ENCODE data around the gene HOTAIR.

Gene HOTAIR

DNA sequence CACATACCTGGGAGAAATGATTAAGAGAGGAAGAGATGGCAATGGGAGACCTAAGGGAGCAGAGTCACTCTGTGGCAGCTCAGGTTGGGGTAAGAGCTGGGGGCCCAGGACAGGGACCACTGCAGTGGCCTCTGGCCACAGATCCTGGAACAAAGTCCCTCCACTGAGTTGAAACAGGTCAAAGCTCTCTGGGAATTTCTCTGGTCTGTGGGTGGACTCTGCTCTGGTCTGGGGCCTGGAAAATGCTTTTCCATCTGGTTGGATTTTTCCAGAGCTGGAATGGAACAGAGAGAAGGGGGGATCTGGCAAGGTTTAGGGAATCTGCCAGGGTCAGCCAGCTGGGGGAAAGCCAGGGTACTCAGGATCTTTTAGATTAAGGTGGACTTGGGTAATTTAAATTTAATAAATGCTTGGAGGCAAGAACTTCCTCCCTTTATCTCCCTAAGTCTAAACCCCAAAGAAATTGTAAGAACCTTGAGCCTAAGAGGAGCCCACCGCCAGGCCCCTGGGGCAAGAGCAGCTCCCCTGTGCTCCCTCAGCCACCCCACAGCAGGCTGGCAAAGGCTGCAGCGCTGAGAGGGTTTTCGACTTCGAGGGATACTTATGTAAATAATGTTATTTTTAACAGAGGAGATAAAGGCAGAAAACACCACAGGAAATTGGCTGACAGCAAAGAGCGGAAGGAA, 13.9 kb upstream of the HOTAIR start:
- DNase-seq (ENCODE audit: low spot score): no peak

DNA sequence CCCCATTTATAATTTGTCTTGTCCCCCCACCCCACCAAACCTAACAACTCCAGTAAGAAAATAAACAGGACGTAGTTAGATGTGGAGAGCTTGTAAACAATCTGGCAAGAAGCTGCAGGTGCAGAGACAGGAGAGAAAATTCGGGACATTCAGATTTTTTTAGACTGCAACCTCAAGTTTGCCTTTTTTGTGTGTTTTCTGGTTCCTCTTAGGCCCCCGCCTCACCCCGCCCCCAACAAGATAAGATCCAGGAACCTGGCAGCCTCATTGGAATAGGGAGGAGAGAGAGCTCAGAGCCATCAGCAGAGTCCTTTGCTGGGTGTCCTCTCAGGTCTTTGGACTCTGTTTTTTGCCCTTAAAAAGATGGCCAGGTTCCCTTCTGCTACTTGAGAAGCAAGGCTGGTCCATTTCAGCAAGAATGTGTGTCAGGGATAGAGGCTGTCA, 13.1 kb upstream of the HOTAIR start:
- DNase-seq (ENCODE audit: low spot score): no peak

DNA sequence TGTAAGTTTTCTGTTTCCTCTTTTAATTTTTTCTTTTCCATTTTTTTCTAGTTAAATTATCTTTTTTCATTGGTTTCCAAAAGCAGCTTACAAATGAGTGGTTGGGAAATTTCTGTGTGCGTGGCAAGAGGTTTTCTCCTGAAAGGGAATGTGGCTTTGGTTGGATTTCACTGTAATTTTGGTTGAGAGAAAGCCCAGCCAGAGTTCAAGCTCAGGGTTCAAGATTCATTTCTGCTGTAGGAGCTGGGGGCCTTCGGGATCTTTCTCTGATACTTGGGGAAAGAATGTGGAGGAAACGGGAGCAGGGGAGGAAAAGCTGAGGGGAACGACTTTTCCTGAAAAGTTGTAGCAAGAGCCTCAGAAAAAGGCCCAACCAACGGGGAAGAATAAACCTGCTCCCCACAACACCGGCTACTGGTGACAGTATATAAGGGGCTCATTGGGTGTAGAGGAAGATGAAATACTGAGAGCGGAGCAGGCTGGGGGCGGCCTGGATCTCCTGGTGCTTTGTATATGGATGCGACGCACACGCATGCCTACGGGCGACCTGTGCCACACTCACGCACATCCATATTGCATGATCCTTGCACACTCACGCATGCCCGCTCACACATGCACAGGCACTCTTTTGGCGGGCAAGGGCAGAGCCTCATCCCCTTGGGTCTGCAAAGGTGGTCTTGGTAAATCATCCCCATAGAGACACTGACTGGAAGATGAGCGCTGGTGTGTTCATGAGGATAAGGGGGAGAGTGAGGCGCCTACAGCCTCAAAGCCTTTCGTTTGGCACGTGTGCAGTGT, 12.1 kb upstream of the HOTAIR start:
- no peak for DNase-seq (ENCODE audit: low spot score)

DNA sequence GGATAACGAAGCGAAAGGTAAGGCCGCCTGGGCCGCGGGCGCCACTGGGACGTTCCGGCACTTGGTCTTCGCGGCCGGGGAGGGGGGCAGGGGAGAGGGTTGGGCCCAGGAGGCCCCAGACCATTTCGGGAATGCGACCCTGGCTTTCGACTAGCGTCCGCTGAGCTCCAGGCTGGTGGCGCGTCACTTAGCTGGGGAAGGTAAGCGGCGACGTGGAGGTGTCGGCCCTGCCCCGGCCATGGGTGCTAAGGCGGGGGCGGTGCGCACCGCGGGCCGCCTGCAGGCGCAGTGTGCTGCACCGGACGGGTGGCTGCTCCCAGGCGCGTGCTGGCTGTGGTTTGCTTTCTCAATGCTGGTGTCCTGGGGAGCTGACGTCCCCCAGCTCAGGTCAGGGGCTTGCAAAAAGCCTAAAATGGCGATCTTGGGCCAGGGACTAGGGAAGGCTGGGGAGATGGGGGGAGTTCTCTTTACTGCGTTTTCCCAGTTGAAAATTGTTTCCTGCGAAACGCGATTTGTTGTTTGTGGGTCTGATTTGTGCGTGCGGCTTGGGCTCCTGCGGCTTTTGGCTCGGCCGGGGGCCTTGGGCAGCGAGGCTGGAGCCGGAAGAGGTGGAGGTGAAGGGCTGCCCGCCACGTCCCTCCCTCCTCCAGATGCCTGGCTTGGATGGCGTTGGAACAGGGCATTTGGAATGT, 11.4 kb upstream of the HOTAIR start:
- no peak for DNase-seq (ENCODE audit: low spot score)

DNA sequence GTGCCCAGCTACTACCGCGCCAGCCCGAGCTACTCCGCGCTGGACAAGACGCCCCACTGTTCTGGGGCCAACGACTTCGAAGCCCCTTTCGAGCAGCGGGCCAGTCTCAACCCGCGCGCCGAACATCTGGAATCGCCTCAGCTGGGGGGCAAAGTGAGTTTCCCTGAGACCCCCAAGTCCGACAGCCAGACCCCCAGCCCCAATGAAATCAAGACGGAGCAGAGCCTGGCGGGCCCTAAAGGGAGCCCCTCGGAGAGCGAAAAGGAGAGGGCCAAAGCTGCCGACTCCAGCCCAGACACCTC, 10.9 kb upstream of the HOTAIR start:
- DNase-seq (ENCODE audit: low spot score): no peak

DNA sequence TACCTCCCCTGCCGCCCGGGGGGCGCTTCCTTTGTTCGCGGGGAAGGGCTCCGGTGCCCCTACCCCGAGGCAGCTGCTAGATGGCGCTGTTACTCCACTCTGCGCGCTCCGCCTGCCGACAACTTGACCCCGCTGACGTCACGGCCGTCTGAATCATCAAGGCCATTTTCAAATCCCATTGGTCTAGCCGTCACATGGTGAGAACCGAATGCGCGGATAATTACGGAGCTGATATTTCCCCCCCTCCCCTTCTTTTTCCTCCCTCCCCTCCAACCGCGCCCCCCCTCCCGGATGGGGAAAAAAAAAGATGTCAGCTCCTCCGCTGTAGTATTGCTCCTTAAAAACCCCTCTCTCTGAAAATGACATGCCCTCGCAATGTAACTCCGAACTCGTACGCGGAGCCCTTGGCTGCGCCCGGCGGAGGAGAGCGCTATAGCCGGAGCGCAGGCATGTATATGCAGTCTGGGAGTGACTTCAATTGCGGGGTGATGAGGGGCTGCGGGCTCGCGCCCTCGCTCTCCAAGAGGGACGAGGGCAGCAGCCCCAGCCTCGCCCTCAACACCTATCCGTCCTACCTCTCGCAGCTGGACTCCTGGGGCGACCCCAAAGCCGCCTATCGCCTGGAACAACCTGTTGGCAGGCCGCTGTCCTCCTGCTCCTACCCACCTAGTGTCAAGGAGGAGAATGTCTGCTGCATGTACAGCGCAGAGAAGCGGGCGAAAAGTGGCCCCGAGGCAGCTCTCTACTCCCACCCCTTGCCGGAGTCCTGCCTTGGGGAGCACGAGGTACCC, 10.3 kb upstream of the HOTAIR start, which contains the start of gene HOXC10:
Gene HOXC10 (plus strand): TSS at position 246 of the 791 bp plus-strand sequence. CDS start 114 bp downstream, at position 360.
- peak; percentile 97 for DNase-seq (ENCODE audit: low spot score)

DNA sequence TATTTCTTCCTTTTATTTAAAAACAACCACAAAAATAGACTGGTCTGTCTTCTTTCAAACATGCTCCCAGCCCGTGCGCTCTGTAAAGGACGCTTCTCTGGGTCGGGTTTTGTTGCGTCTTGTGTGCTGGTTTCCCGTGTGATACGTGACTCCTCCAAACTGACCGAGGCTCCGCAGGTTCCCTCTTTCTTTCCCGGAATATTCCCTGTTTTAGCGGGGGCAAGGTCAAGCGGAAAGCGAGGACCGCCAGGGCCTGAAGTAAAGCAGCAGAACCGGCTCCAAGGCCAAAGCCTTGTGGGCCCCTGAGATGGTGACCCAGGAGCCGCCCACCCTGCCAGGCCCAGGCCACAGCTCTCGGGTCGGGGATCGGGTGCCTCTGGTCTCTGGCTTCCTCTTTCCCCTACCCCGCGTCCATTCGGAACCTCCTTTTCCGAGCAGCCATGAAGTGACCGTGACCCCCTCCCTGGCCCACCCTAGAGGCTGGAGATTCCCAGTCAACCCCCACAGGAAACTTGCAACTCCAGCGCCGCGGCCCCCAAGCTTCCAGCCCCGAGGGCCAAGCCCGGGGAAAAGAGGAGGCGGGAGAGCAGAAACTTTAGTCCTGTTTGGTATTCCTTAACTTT, 9.3 kb upstream of the HOTAIR start:
- no peak for DNase-seq (ENCODE audit: low spot score)

DNA sequence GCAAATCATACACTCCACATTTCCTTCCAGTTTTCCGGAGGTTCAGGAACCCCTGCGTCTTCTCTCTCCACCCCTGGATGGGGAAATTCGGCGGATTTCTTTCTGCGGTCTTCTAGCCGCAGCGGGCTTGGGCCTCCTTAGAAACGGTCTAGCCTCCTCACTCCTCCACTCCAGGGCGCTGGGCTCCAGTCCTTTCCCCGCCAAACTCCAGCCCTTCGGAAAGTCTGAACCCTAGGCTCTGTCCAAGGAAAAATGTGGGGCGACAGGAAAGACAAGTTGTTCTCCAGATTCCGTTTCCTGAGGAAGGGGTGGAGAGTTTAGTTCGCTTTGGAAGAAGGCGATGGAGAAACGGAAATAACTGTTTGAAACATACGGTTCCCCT, 8.8 kb upstream of the HOTAIR start:
- no peak for DNase-seq (ENCODE audit: low spot score)

DNA sequence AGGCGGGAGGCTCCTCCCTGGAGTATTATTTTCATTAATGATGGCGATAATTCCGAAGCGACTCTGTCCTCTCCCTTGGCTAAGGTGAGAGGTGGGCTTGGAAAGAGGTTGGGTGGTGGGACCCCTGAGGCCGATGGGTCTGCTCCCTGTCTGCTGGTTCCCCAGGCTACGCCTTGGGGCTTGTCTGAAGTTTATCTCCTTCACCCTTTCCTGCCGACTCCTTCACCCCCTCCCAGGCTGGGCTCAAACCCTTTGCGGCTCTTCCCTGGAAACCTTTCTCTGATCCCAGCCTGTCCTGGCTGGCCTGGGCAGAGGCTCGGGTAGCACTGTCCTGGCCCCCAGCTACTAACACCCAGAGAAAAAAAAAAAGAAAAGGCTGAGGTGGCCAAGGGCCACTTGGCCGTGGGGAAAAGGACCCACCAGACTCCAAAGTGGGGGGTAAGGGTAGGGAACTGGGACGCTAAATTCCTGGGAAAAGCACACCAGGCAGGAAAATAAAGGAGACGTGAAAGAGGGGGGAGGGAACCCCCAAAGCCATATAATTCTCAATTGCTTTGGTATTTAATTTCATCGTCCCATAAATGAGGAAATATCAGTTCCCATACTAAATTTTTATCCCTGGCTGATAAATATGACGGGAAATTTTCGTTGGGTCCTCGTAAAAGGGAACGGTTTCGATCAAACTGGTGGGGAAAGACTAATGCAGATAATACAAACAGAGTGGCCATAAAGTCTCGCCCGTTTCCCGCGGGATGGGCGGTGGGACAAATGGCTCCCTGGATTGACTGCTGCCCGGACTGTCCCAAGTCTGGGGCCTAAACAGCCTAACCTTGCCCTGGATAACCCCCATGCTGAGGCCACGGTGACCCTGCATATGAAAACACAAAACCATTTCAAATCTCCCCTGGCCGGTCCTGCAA, 8.2 kb upstream of the HOTAIR start:
- no peak for DNase-seq (ENCODE audit: low spot score)

DNA sequence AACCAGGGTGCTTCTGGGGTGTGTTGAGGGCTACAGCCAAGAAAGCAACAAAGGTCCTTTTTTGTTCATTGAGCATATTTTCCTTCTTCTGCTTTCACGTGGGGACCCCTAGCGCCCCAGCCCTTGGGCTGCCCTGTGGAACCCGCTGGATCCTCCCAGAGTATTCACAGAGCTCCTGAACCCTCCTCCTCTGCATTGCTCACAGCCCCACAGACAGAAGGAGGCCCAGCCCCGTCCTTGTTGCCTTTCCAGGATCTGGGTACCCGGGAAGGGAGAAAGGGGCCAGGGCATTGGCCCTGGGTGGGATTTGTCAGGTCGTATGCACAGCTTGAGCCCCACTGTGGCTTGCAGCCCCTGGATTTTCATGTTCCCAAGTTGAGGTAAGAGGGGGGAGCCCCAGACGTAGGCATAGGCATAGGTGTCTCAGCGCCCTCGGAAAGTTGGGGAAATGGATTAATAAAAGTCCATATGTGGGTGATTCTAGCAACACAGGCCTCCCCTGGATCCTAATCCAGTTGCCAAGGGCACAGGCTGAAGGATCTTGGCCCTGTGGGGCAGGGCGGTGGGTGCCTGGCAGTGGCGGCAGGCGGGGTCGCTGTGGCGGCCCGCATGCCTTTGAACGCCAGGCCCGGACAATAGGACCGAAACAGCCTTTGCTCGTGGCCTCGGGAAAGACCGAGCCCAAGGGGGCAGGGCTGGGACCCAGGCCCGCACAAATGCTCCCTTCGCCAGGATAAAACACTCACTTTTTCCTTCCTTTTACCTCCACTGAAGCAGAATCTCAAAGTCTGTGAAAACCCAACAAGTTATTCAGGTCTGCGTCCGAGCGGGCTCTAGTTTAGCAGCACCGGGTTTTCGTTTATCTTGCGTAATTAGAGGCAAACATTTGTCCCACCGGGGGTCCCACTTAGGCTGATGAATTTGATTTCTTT, 7.1 kb upstream of the HOTAIR start:
- no peak for DNase-seq (ENCODE audit: low spot score)

DNA sequence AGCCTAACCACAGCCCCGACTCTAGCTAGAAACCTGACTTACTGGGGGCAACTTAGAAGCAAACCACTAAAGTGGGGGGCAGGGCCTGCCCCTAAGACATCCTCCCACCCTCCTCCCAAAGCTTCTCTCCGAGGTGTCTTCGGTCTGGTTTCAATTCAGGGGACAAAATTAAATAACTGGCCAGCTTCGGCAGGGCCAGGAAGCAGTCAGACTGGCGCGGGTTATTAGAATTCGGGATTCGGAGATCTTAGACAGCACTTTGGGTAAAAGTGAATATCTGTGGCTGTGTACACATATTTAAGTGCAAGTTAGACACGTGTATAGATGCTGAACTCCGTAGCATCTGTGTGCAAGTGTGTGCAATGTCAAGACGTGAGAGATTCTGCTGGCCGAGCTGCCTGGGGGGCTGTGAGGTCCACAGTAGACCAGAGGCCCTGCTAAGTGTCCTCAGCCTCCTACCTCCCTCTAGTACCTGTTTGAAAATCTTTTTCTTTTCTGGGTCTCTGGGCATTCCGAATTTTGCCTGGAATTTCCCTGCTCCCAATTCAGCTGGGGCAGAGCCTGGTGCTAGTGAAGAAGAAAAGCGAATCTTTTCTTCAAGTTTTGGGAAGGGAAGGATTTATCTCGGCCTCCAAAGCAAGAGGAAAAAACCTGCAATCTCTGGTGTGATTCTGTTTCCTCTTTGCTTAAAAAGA, 6.2 kb upstream of the HOTAIR start:
- no peak for DNase-seq (ENCODE audit: low spot score)

DNA sequence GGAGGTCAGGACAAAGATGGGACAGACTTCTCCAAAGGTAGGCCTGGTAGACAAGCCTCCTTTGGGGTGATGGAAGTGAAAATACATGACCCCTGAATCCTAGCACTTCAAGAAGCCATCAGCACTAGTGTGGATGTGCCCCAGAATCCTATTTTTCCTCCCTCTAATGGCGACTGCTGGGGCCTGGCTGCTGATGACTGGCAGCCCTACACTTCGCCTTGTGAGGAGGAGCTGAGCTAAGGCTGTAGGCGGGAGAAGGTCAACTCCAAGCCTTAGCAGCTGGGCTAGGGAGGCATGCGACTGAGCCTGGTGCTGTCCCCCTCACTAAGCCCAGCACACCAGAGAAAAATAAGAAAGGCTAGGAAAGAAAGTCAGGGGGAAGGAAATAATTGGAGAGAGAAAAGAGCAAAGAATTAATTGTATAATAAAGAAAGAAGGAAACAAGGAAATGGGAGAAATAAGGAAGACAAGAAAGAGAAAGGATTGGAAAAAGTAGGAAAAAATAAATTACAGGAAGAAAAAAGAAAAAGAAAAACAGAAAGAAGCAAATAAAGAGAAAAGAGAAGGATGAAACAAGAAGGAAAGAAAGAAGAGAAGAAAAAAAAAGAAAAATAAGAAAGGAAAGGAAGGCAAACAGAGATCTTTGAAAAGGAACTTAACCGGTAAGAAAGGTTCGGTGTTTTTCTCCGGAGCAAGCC, 5.5 kb upstream of the HOTAIR start:
- no peak for DNase-seq (ENCODE audit: low spot score)

DNA sequence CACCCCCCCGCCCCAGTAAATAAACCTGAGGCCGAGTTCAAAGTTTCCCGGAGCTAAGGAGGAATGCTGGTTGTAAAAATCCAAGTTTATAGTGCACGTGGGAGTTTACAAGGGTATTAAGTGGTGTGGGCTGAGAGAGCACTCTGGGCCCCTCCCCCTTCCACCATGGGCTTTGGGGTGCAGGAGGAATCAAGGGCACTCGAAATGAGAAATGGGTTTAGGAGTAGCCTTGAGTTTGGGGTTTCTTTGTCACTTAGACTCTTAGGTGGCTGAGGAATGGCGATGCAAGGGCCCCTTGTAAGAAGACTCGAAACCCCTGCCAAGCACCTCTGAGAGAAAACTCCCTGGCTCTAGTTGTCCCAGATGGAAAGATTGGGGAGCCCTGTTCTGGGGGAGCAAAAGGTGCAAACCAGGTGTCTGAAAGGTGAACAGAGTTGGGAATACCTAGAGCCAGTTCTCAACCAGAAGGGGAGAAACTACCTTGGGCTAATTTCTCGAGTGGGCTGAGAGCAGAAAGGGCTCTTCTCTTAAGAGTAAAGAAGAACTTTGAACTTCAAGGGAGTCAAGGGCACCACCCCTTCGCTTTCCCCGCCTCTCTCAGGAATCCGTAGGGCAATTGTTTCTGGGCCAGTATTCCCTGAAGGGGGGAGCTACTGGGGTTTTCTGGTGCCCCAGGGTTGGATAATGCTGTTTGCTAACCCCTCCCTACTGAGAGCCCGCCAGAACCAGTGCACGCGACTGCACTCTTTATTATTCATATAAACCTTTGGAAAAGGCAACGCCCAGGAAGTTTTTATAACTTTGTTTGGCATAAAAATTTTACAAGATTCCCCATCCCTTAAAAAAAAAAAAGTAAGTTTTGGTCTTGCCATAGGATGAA, 4.0 kb upstream of the HOTAIR start:
- no peak for DNase-seq (ENCODE audit: low spot score)

DNA sequence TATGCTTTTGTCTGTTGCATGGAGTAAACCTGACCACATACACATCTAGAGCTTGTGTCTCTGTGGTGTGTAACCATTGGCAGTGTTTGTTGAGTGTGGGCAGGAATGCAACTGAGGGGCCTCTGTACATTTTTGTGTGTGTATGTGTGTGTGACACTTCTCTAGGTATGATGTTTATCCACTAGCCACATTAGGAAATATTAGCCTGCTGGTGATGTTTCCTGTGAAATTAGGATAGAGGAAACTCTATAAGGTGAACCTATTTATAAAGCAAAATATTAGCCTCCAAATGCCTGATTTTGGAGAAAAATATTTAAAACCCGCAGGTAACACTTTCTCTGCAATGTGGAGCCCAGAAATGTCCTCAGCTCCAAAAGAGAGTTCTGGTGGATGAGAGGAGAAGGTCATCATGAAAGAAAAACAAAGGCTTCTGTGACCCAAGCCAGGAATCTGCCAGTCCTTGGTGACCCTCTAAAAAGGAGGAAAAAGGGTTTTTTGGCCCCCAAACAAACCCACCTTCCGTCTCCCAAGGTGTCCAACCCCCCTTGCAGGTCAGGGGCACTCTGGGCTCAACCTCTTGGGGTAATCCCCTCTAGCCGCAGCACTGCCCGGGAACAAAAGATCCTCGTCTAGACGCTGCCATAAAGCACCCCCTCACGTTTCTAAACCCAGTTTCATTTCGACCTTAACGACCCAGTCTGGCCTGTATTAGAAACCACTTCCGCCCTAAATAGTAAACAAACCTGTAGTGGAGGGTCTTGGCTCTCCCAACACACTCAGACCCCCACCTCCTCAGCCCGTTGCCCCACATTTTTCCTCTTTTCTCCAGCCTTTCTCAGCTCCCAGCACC, 3.1 kb upstream of the HOTAIR start:
- no peak for DNase-seq (ENCODE audit: low spot score)

DNA sequence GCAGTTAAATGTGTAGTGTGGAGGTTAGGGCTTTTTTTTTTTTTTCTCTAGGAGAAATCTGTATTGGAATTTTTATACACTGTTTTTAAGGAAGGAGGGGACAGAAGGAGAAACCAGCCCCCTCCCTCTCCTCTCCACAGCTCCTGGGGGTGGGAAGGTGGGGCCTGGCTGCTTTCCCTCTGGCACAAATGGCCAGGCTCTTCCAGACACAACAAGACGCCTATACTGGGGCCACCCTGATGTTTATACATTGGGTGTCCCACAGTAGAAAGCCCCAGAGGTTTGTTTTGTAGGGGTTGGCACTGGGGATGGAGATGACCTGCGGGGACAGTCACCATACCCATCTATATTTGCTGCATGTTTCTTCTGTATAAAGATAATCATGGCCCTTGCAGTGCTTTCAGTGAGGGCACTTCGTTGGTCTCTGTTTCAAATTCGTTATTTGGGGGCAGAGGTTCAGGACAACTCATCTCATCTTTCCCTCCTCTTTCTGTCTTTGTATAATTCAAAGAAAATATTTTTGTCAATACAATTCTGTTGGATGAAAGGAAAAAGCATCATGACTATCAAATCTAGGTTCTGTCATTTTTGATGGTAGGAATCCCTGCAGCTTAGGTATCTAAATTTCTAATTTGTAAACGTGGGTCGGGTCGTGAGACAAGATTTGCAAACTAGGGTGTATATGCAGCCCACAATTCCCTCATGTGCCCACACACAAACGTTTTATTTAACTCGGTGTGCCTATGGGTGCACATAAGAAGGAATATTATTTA, 2.3 kb upstream of the HOTAIR start:
- DNase-seq (ENCODE audit: low spot score): no peak
